ENCODE data around the gene CTIF. TPM values are rescaled to one million over a fixed set of nuclear protein-coding genes. Genes with fewer than 3 reads are reported as not detected.
A peak's percentile ranks its signal among the peaks of the same experiment; 100 is the strongest.

Gene CTIF
- total and polyA plus RNA-seq, 4 donors = 12.2 to 45.7 (median 32.6) TPM

GRCh38 chr18:48541026-48541746, 2.4 kb downstream of the CTIF start:
- H3K27me3 ChIP-seq (ENCODE audit: control insufficient read depth in 3 of 3, insufficient read depth in 3 of 3, low read length in 2 of 3) = no peaks in the 10 kb centered on the region
- H3K9me3 ChIP-seq (ENCODE audit: control insufficient read depth in 4 of 4, insufficient read depth in 3 of 4, low read length in 3 of 4) = no peaks in the 10 kb centered on the region
- WGBS, 2 donors = 2% methylated on average over 52 to 62 of the region's 62 CpGs
- H3K27ac ChIP-seq (ENCODE audit: low read depth in 1 of 2, low read length in 1 of 2) = peak overlapping the region; percentile 94 to 97
- DNase-seq = peak; percentile 76 to 80 (median 78)
- no peak for TF ChIP-seq CTCF (IDR thresholded peaks at IDR 0.05; ENCODE audit: control extremely low read depth, extremely low read depth)
- peak overlapping the region; percentile 76 for H3K4me3 ChIP-seq
- peak; percentile 71 for ATAC-seq (ENCODE audit: insufficient read depth, low FRiP score)
- H3K4me1 ChIP-seq (ENCODE audit: control insufficient read depth in 5 of 5, insufficient read depth in 5 of 5, low read length in 5 of 5) = peaks cover 17 to 35% (median 22%) of the 10 kb centered on the region in 5 donors
- no peak overlapping the region for H3K9ac ChIP-seq (ENCODE audit: insufficient read depth in 1 of 2, low read length in 2 of 2)
- no peaks in the 10 kb centered on the region for H3K36me3 ChIP-seq (ENCODE audit: control insufficient read depth in 4 of 4, insufficient read depth in 4 of 4, low read length in 4 of 4)

- Histone ChIP-seq H3K4me3 (no peak overlapping the region), H3K36me3 (ENCODE audit: control insufficient read depth in 4 of 4, insufficient read depth in 4 of 4, low read length in 4 of 4) (no peaks in the 10 kb centered on the region), H3K9ac (ENCODE audit: insufficient read depth in 1 of 2, low read length in 2 of 2) (no peak overlapping the region), H3K4me1 (ENCODE audit: control insufficient read depth in 5 of 5, insufficient read depth in 5 of 5, low read length in 5 of 5) (peaks cover 21 to 41% (median 28%) of the 10 kb centered on the region in 5 donors), H3K27me3 (ENCODE audit: control insufficient read depth in 3 of 3, insufficient read depth in 3 of 3, low read length in 2 of 3) (no peaks in the 10 kb centered on the region), H3K9me3 (ENCODE audit: control insufficient read depth in 4 of 4, insufficient read depth in 3 of 4, low read length in 3 of 4) (no peaks in the 10 kb centered on the region), H3K27ac (ENCODE audit: low read depth in 1 of 2, low read length in 1 of 2) (peak overlapping the region; percentile 94 to 97)
- no peak for TF ChIP-seq CTCF (IDR thresholded peaks at IDR 0.05; ENCODE audit: control extremely low read depth, extremely low read depth)
- DNase-seq (peak in 2 of 3 donors; percentile 86 to 88), ATAC-seq (ENCODE audit: insufficient read depth, low FRiP score) (no peak)
- 90 to 91% methylated on average over 4 of the region's 4 CpGs for WGBS, 2 donors
Observed at GRCh38 chr18:48541747-48542400, 3.0 kb downstream of the CTIF start.

GRCh38 chr18:48542513-48543181, 3.8 kb downstream of the CTIF start:
- Histone ChIP-seq H3K27ac (ENCODE audit: low read depth in 1 of 2, low read length in 1 of 2) (no peak overlapping the region), H3K9me3 (ENCODE audit: control insufficient read depth in 4 of 4, insufficient read depth in 3 of 4, low read length in 3 of 4) (no peaks in the 10 kb centered on the region), H3K9ac (ENCODE audit: insufficient read depth in 1 of 2, low read length in 2 of 2) (no peak overlapping the region), H3K4me3 (no peak overlapping the region), H3K27me3 (ENCODE audit: control insufficient read depth in 3 of 3, insufficient read depth in 3 of 3, low read length in 2 of 3) (no peaks in the 10 kb centered on the region), H3K4me1 (ENCODE audit: control insufficient read depth in 5 of 5, insufficient read depth in 5 of 5, low read length in 5 of 5) (peaks cover 21 to 49% (median 35%) of the 10 kb centered on the region in 5 donors), H3K36me3 (ENCODE audit: control insufficient read depth in 4 of 4, insufficient read depth in 4 of 4, low read length in 4 of 4) (no peaks in the 10 kb centered on the region)
- TF ChIP-seq CTCF (IDR thresholded peaks at IDR 0.05; ENCODE audit: control extremely low read depth, extremely low read depth) = no peak
- DNase-seq = no peak
- 93 to 94% methylated on average over 7 of the region's 7 CpGs for WGBS, 2 donors
- ATAC-seq (ENCODE audit: insufficient read depth, low FRiP score) = no peak
